ENCODE measurements around the gene SMIM38. TPM values are rescaled to one million over a fixed set of nuclear protein-coding genes. Genes with fewer than 3 reads are reported as not detected.

The SMIM38 gene
- 0.13 and 0.32 TPM in 2 replicates for total RNA-seq

GRCh38 chr11:69155302-69156234, at the start of gene SMIM38:
Gene SMIM38 (plus strand): TSS chr11:69155935. CDS start chr11:69157847, 1,912 bp downstream.

Other genes with a start within 250 kb of the SMIM38 start
- not detected in 2 replicates for gene MRGPRD, start 174.9 kb upstream of the SMIM38 start, total RNA-seq
- gene MRGPRF, start 142.7 kb upstream of the SMIM38 start, total RNA-seq, result 25.2 and 29.9 TPM in 2 replicates
- 4.9 and 10.9 TPM in 2 replicates for gene TPCN2, start 107.0 kb upstream of the SMIM38 start, total RNA-seq
- 1.0 and 3.9 TPM in 2 replicates for gene MYEOV, start 138.2 kb downstream of the SMIM38 start, total RNA-seq

Measured in epithelial cell of alveolus of lung (primary cell).